Neural cell (in vitro differentiated cells): Measurements from ENCODE around the gene DNAJB6.

Source experiments
- EP300 ChIP-seq: fragments of 450-650 bp; conservative IDR thresholded peaks from 2 replicates; pipeline ENCODE4 v1.6.1; 2014; ENCODE audit warnings: antibody characterized with exemption, mild to moderate bottlenecking, moderate library complexity; ENCODE audit not compliant: poor library complexity, severe bottlenecking
- EZH2 ChIP-seq: fragments of 200-600, 300-800 bp; shearing (Covaris generic), sonication (generic); IDR thresholded peaks from 2 replicates; pipeline ENCODE4 v1.6.1; 2014; ENCODE audit warnings: antibody characterized with exemption, low read length, borderline replicate concordance, mild to moderate bottlenecking; ENCODE audit not compliant: insufficient read depth, poor library complexity, severe bottlenecking
- MXI1 ChIP-seq: fragments of 450-650 bp; conservative IDR thresholded peaks from 2 replicates; pipeline ENCODE4 v1.6.1; 2014; ENCODE audit warnings: antibody characterized with exemption, mild to moderate bottlenecking; ENCODE audit not compliant: poor library complexity, severe bottlenecking
- POLR2AphosphoS5 ChIP-seq: IDR thresholded peaks from 2 replicates; pipeline ENCODE4 v1.6.1; 2012
- RAD21 ChIP-seq: fragments of 450-650 bp; conservative IDR thresholded peaks from 2 replicates; pipeline ENCODE4 v1.6.1; 2014; ENCODE audit warnings: antibody characterized with exemption, mild to moderate bottlenecking, moderate library complexity
- TAF1 ChIP-seq: IDR thresholded peaks from 2 replicates; pipeline ENCODE4 v1.6.1; 2012; ENCODE audit warnings: low read depth
- TF ChIP-seq, protein P1 (sequence below): fragments of 450-650 bp; IDR thresholded peaks from 2 replicates; pipeline ENCODE4 v1.5.1; 2014; ENCODE audit warnings: antibody characterized with exemption, mild to moderate bottlenecking, moderate library complexity; ENCODE audit not compliant: poor library complexity, severe bottlenecking
- TF ChIP-seq, protein P2 (sequence below): IDR thresholded peaks from 2 replicates; pipeline ENCODE4 v1.6.1; 2012; ENCODE audit warnings: borderline replicate concordance

DNA sequence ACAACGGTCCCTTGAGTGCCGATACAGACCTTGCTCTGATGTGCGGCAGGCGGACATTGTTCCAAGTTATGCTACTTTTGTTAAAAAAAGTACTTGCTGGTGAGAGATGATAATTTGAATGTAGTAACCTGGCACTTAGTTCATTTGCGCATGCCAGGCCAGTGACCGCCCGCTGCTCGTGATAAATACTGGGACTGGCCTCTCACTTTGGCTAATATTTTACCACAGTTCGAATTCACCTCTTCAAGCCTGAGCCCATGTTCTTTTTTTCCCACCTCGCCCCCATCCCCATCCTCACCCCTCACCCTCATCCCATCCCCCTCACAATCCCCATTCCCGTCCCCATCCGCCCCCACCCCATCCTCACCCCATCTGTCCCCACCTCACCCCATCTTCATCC, 126.4 kb downstream of the DNAJB6 start:
- TF ChIP-seq EZH2 (no peak), EP300 (no peak), RAD21 (no peak), MXI1 (no peak), POLR2AphosphoS5 (no peak), TAF1 (no peak)
- TF ChIP-seq, protein P1, sequence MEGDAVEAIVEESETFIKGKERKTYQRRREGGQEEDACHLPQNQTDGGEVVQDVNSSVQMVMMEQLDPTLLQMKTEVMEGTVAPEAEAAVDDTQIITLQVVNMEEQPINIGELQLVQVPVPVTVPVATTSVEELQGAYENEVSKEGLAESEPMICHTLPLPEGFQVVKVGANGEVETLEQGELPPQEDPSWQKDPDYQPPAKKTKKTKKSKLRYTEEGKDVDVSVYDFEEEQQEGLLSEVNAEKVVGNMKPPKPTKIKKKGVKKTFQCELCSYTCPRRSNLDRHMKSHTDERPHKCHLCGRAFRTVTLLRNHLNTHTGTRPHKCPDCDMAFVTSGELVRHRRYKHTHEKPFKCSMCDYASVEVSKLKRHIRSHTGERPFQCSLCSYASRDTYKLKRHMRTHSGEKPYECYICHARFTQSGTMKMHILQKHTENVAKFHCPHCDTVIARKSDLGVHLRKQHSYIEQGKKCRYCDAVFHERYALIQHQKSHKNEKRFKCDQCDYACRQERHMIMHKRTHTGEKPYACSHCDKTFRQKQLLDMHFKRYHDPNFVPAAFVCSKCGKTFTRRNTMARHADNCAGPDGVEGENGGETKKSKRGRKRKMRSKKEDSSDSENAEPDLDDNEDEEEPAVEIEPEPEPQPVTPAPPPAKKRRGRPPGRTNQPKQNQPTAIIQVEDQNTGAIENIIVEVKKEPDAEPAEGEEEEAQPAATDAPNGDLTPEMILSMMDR = no peak
- TF ChIP-seq, protein P2, sequence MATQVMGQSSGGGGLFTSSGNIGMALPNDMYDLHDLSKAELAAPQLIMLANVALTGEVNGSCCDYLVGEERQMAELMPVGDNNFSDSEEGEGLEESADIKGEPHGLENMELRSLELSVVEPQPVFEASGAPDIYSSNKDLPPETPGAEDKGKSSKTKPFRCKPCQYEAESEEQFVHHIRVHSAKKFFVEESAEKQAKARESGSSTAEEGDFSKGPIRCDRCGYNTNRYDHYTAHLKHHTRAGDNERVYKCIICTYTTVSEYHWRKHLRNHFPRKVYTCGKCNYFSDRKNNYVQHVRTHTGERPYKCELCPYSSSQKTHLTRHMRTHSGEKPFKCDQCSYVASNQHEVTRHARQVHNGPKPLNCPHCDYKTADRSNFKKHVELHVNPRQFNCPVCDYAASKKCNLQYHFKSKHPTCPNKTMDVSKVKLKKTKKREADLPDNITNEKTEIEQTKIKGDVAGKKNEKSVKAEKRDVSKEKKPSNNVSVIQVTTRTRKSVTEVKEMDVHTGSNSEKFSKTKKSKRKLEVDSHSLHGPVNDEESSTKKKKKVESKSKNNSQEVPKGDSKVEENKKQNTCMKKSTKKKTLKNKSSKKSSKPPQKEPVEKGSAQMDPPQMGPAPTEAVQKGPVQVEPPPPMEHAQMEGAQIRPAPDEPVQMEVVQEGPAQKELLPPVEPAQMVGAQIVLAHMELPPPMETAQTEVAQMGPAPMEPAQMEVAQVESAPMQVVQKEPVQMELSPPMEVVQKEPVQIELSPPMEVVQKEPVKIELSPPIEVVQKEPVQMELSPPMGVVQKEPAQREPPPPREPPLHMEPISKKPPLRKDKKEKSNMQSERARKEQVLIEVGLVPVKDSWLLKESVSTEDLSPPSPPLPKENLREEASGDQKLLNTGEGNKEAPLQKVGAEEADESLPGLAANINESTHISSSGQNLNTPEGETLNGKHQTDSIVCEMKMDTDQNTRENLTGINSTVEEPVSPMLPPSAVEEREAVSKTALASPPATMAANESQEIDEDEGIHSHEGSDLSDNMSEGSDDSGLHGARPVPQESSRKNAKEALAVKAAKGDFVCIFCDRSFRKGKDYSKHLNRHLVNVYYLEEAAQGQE = no peak
